ENCODE data around the gene IGF2BP3. TPM values are rescaled to one million over a fixed set of nuclear protein-coding genes. Genes with fewer than 3 reads are reported as not detected.

Gene IGF2BP3
- total RNA-seq, 1 donor: 6.7 TPM

DNA sequence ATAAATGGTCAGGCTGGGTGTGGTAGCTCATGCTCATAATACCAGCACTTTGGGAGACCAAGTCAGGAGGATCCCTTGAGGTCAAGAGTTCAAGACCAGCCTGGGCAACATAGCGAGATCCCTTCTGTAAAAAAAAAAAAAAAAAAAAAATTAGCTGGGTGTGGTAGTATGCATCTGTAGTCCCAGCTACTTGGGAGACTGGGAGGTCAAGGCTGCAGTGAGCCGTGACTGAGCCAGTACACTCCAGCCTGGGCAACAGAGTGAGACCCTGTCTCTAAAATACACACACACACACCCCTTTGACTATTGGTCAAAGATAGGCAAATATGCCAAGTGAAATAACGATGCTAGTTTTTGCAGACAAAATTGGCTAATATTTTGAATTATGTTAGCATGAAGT lies 80.6 kb downstream of the IGF2BP3 start:
- DNase-seq (ENCODE audit: low read depth in 2 of 3, low spot score in 2 of 3): no peak

GRCh38 chr7:23387583-23387982 lies 82.7 kb downstream of the IGF2BP3 start:
- DNase-seq (ENCODE audit: low read depth in 2 of 3, low spot score in 2 of 3): no peak

GRCh38 chr7:23385140-23385539 lies 85.2 kb downstream of the IGF2BP3 start:
- DNase-seq (ENCODE audit: low read depth in 2 of 3, low spot score in 2 of 3): no peak

DNA sequence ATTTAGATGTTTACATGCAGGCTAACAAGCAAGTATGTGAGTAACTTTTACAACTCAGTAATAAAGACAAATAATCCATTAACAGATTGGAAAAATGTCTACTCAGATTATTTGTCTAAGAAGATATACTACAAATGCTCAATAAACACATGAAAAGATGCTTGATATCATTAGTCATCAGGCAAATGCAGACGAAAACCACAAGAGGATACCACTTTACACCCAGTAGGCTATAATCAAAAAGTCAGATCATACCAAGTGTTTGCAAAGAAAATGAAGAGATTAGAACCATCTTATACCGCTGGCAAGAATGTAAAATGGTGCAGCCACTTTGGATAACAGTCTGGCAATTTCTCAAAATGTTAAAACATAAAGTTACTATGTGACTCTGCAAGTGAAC lies 87.1 kb downstream of the IGF2BP3 start:
- DNase-seq (ENCODE audit: low read depth in 2 of 3, low spot score in 2 of 3): no peak

DNA sequence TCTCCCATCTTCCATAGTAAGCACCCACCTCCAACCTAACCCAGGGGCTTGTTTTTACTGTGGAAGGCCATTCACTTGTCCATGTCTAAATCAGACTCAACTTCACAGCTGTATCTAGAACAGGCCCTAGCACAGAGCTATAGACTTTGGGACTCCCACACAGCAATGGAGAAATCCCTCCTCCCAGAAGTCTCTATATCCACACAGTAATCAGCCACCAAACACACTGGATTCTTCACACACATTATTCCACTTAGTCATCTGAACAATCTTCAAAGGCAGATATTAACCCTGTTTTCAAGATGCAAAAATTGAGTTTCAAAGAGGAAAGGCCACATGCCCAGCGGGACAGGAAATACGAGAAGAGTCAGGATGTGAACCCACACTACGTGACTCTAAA lies 89.3 kb downstream of the IGF2BP3 start:
- DNase-seq (ENCODE audit: low read depth in 2 of 3, low spot score in 2 of 3): no peak

GRCh38 chr7:23380556-23380955 lies 89.7 kb downstream of the IGF2BP3 start:
- no peak for DNase-seq (ENCODE audit: low read depth in 2 of 3, low spot score in 2 of 3)

DNA sequence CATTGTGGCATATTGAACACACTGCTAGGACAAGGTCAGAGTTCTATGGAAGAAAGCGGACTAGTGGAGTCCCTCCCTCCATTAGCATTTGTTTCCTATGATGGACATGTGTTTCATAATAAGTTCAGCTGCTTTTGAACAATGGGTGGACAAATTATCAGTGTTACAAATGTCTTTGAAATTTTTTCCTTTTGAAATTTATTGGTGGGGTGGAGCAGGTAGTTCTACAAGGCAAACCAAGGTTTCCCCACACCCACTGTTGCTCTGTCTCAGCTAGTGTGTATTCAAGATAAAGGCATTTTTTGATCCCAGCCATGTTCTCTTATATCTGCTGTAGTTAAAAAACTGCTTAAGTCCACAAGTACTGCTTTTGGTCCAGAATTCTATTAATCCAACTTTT lies 91.3 kb downstream of the IGF2BP3 start:
- DNase-seq (ENCODE audit: low read depth in 2 of 3, low spot score in 2 of 3): no peak

DNA sequence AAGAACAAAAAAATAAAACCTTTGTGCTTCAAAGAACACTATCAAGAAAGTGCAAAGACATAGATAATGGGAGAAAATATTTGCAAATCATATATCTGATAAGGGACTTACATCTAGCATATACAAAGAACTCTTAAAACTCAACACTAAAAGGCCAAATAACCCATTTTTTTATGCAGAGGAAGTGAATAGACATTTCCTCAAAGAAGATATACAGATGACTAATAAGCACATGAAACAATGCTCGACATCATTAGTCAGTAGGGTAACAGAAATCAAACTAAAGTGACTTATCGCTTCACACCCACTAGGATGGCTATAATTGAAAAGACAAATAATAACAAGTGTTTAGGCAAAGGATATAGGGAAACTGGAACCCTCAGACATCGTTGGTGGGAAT lies 93.2 kb downstream of the IGF2BP3 start:
- no peak for DNase-seq (ENCODE audit: low read depth in 2 of 3, low spot score in 2 of 3)

DNA sequence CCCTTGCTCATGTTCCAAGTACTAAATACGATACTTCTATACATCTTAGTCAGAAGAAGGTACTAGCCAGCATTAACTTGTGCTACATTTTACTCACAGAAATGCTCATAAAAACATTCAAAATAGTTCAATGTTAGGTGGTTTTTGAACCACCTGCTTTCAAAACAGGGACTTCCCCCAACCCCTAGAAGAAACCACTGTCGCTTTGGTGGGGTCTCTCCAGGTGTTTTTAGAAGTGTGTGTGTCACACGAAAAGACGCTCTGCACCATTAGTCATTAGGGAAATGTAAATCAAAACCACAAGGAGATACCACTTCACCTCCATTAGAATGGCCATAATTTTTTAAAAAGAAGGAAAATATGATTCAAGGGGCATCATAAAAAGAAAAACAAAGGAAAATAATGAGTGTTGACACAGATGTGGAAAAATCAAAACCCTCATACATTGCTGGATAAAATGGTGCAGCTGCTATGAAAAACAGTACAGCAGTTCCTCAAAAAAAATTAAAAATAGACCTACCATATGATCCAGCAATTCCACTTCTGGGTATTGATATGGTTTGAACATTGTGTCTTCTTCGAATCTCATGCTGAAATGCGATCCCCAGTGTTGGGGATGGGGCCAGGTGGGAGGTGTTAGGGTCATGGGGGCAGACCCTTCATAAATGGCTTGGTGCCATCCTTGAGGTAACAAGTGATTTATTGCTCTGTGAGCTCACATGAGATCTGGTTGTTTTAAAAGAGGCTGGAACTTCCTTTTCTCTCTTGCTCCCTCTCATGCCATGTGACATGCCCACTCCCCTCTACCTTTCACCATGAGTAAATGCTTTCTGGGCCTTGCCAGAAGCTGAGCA lies 96.9 kb downstream of the IGF2BP3 start:
- peak in 2 of 3 donors; percentile 60 to 78 for DNase-seq (ENCODE audit: low read depth in 2 of 3, low spot score in 2 of 3)

- DNase-seq (ENCODE audit: low read depth in 2 of 3, low spot score in 2 of 3): no peak
These were observed 97.7 kb downstream of the IGF2BP3 start for GRCh38 chr7:23372611-23373010.

- no peak for DNase-seq (ENCODE audit: low read depth in 2 of 3, low spot score in 2 of 3)
These were observed 98.6 kb downstream of the IGF2BP3 start for GRCh38 chr7:23371654-23372053.

GRCh38 chr7:23369695-23370404 lies 100.4 kb downstream of the IGF2BP3 start:
- no peak for DNase-seq (ENCODE audit: low read depth in 2 of 3, low spot score in 2 of 3)

GRCh38 chr7:23369100-23369499 lies 101.2 kb downstream of the IGF2BP3 start:
- DNase-seq (ENCODE audit: low read depth in 2 of 3, low spot score in 2 of 3): no peak

DNA sequence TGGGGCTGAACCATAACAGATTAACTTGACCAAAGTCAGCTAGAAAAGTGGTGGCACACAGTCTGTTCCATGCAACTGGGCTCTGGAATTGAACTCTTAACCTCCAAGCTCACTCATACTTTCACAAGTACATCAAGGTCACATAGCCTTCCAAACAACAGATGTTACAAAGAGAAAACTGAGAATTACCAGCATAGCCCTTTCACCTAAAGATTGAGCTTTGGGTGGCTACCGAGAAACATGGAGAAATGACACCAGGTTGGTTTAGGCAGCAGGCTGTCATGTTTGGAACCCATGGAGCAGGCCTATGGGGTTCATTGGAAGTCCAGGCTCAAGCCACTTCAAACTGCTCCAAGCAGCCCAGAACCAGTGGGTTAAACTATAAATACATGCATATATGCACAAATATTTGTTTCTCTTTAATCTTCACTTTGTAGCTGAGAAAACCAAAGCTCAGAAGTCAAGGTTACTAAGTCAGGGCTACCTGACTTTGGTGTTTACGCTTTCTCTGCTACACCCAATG lies 112.1 kb downstream of the IGF2BP3 start:
- no peak for DNase-seq (ENCODE audit: low read depth in 2 of 3, low spot score in 2 of 3)

DNA sequence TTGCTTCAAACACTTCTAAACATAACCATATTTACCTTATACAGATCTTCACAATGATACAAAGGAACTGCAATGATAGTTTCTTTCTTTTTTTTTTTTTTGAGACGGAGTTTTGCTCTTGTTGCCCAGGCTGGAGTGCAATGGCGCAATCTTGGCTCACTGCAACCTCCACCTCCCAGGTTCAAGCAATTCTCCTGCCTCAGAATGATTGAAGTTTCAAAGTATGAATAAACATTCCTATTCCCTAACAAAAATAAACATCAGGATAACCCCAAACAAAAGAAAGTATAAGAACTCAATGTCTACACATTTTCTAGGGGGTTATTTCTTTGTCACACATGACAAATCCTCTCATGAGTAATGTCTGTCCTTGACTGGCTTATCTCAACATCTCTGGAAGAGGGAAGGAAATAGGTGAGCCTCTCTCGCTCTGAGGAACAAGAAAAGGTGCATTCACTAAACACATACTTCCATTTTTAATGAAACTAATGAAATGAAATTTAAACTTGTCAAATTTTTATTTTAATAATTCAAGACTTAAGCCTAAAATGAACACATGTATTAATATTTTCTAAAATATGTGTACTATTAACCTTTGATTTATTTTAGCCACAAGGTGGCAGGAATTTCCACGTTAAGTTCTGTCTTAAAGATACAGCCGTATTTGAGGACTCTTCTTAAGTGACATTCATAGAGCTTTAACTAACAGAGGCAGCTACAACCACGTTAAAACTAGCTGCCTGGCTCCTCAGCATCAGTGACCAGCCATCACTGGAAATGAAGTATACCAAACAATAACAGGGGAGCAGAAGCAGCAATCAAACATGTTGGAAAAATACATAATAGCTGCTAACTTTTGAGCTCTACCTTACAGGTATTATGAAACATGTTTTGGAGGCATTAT lies 112.8 kb downstream of the IGF2BP3 start:
- DNase-seq (ENCODE audit: low read depth in 2 of 3, low spot score in 2 of 3): peak in 2 of 3 donors; percentile 26 to 65

DNA sequence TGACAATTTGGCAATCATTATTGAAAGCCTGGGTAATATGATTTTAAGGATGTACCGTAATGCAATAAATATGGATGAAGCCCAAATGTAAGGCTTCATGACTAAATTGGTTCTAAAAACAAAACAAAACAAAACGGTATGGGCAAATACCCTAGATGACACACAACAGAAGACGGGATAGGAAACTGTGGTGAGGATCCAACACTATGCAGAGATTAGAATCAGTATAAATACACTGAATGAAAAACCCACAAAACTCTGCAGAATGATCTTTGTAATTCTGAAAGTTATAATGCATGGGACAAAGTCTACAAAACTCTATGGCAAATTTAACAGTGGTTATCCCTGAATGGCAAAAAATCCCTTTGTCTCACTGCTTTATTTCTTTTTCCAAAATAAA lies 113.6 kb downstream of the IGF2BP3 start:
- no peak for DNase-seq (ENCODE audit: low read depth in 2 of 3, low spot score in 2 of 3)

- no peak for DNase-seq (ENCODE audit: low read depth in 2 of 3, low spot score in 2 of 3)
These were observed 114.1 kb downstream of the IGF2BP3 start for GRCh38 chr7:23356168-23356567.

- no peak for DNase-seq (ENCODE audit: low read depth in 2 of 3, low spot score in 2 of 3)
These were observed 117.1 kb downstream of the IGF2BP3 start for GRCh38 chr7:23353172-23353571.

DNA sequence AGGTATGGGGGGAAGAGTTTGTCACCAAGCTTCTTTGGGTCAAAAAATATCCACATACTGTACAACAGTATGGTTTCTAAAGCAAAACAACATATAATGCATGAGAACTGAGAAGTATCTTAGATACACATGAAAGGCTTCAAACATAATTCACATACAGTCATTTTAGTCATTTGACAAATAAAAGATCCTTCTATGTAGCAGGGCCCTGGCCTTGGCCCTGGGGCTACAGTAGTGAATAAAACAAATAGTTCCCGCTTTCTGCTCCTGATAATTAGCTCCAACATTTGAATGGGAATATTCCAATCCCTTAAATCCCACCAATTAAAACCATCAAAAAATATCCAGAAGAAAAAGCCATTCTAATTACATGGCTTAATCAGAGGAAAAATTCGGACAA lies 119.8 kb downstream of the IGF2BP3 start:
- no peak for DNase-seq (ENCODE audit: low read depth in 2 of 3, low spot score in 2 of 3)

DNA sequence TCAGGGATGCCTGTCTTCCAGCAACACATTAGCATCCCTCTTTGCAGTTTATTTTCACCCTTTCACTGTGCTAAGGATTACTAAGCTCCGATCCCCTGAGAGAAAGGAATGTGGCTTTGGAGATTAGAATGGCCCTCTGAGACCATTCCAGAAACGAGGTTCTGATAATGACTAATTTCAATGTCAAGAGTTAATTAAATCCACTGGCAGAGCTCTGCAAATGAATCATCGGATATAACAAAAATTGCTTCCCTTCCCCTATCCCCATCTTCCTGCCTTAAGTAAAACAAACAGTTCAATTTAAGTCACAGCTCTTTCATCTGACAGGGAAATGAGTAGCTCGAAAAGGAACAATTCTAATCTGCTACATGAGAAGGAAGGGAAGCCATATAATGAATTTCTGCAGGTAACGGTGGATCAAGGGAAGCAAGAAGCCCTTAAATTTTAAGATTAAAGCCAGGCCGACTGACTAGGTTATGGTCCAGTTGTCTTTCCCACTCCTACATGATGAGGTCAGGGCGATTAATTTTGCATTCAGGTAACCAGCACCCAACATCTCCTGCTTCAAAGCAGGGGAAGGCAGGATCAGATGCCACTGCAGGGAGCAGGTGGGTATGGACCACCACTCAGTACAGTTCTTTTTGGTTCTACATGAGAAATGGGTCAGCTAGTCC lies 120.7 kb downstream of the IGF2BP3 start:
- DNase-seq (ENCODE audit: low read depth in 2 of 3, low spot score in 2 of 3): no peak
